HG02571 (cell line): ENCODE results near the gene IER2.
"Not testable (repeated sequence)": the region's sequence is repeated elsewhere in the genome, so short reads cannot be mapped to it uniquely, and the experiment has no call there.

ENCODE experiments used
- ATAC-seq: cut with Tn5 transposase; IDR thresholded peaks from one replicate; pipeline ENCODE4 v1.9.1; 2021; ENCODE audit warnings: mild to moderate bottlenecking, moderate library complexity; ENCODE audit not compliant: unreplicated experiment

IER2 gene

GRCh38 chr19:13138171-13138915 lies 11.9 kb upstream of the IER2 start:
- ATAC-seq: no peak

GRCh38 chr19:13138916-13139198 lies 11.4 kb upstream of the IER2 start:
- no peak for ATAC-seq

GRCh38 chr19:13139633-13140311 lies 10.4 kb upstream of the IER2 start:
- no peak for ATAC-seq

- no peak for ATAC-seq
These were observed 3.2 kb upstream of the IER2 start for GRCh38 chr19:13146763-13147563.

GRCh38 chr19:13149173-13149627 lies 1.0 kb upstream of the IER2 start:
- not testable (repeated sequence) for ATAC-seq

- no peak for ATAC-seq
These were observed 504 bp upstream of the IER2 start for GRCh38 chr19:13149628-13150186.

GRCh38 chr19:13150931-13151604 lies 857 bp downstream of the IER2 start:
- no peak for ATAC-seq

GRCh38 chr19:13151605-13152355 lies 1.6 kb downstream of the IER2 start:
- ATAC-seq: peak; percentile 33

- ATAC-seq: peak; percentile 3
These were observed 2.3 kb downstream of the IER2 start for GRCh38 chr19:13152356-13152973.

GRCh38 chr19:13152974-13153568 lies 2.9 kb downstream of the IER2 start:
- peak; percentile 29 for ATAC-seq

- no peak for ATAC-seq
These were observed 3.5 kb downstream of the IER2 start for GRCh38 chr19:13153569-13154240.

- ATAC-seq: no peak
These were observed 4.1 kb downstream of the IER2 start for GRCh38 chr19:13154241-13154778.

GRCh38 chr19:13154911-13155471 lies 4.8 kb downstream of the IER2 start:
- no peak for ATAC-seq

- no peak for ATAC-seq
These were observed 5.5 kb downstream of the IER2 start for GRCh38 chr19:13155472-13156359.

- no peak for ATAC-seq
These were observed 9.5 kb downstream of the IER2 start for GRCh38 chr19:13159713-13160112.

- ATAC-seq: no peak
These were observed 10.3 kb downstream of the IER2 start for GRCh38 chr19:13160557-13160956.
